ENCODE results near the gene GOLIM4.

The GOLIM4 gene

DNA sequence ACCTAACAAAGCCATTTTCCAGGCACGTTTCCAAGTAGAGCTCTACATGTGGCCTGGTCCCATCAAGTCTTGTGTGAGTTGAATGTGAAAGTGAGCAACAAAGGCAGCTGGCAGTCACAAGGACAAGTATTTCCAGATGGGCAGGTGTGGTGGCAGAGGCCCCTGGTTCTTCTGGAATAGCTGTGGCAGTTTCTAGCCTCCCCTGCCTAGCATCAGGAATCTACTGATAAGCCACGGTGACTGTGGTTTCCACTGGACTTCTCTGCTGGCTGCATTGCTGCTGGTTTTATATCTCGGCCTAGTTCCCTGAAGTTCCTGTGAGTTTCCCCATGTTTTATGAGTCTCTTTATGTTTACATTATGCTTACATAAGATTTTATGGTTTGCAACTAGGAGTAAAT, 117.7 kb downstream of the GOLIM4 start:
- no peak for DNase-seq

DNA sequence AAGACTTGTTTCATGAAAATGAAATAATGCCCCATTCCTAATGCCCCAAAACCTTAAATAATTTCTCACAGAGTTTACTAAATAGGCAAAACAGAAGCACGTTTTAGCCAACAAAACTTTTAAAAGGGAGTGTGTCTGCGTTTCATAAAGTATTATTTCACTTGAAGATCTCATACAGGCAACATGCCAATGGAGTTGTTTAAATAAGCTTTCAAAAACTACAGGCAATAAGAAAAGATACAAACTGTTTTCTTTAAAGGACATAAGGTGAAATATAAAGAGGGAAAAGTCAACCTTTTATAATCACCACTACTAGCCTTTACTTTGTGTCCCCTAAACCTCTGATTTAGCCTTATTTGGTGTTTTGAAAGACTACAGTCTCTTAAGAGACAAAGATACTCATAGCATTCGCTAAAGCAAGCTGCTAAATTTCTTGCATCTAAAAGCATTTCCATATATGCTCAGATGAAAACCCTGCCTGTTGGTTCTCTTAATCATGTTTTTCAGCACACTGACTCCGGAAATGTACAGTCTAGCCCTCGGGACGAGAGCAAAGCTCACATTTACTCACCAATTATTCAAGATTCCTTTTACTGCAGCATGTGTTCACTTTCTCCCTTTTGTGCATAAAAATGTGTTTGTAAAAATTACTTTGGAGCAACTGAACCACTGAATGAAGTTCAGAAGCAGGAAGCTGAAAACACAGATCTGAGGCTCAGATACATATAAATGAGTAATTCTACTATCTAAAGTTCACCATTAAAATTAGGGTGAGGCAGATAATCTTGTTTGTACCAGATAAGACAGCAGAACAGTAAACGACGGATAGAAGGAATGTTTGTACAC, 119.0 kb downstream of the GOLIM4 start:
- DNase-seq, result no peak

DNA sequence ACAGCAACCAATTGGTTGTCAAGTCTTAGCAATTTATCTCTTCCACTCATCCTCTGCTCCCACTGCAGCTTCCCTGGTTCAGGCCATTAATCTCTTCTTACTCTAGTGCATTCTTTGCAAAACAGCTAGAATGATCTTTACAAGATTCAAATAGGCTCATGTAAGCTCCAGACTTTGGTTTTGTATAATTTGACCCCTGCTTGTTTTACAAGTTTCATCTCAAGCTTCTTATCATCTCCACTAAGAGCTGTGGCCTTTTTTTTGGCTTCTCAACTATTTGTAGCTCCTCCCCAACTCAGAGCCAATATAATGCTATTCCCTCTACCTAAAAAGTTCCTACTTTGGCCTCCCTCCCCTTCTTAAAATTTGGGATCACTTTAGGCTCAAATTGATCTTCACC, 121.8 kb downstream of the GOLIM4 start:
- no peak for DNase-seq

DNA sequence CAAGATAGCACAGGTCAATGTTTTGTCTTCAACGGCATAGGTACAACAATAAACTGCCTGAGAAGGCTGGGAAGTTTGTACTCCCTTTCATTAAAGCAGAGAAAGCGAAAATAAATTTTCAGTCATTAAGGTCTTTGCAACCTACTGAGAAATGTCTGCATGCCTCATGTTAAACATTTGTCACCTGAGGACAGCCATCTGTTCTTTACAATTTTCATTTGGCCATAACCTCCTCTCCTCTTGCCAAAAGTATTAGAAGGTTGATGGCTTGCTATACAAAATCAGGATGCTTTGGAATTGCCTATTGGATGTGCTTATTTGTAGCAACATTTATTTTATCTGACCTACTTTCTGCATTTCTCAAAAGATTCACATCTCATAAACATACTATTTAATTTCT, 122.7 kb downstream of the GOLIM4 start:
- DNase-seq, result no peak

DNA sequence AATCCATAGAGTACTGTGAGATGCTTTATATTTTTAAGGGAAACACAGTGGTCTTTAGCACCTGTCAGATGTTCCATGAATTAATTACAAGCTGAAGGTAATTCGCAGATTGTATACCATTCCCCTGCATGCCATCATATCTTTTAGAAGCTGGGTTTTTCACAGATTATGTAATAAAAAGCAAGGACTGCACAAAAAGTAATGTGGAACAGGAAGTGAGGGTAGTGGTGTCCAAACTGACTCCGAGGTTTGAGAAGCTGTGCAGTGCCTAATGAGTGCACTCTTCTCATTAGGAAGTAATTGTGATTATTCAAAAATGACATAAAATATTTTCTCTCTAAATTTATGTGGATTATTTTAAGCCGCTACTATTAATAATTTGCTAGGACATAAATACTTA, 123.2 kb downstream of the GOLIM4 start:
- no peak for DNase-seq

DNA sequence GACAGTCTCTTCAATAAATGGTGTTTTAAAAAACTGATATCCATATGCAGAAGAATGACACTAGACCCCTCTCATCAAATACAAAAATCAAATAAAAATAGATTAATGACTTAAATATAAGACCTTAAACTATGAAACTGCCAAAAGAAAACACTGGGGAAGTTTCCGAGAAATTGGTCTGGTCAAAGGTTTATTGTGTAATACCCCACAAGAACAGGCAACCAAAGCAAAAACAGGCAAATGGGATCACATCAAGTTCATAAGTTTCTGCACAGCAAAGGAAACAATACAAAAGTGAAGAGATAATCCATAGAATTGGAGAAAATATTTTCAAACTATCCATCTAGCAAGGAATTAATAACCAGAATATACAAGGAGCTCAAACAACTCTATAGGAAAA, 126.2 kb downstream of the GOLIM4 start:
- no peak for DNase-seq

DNA sequence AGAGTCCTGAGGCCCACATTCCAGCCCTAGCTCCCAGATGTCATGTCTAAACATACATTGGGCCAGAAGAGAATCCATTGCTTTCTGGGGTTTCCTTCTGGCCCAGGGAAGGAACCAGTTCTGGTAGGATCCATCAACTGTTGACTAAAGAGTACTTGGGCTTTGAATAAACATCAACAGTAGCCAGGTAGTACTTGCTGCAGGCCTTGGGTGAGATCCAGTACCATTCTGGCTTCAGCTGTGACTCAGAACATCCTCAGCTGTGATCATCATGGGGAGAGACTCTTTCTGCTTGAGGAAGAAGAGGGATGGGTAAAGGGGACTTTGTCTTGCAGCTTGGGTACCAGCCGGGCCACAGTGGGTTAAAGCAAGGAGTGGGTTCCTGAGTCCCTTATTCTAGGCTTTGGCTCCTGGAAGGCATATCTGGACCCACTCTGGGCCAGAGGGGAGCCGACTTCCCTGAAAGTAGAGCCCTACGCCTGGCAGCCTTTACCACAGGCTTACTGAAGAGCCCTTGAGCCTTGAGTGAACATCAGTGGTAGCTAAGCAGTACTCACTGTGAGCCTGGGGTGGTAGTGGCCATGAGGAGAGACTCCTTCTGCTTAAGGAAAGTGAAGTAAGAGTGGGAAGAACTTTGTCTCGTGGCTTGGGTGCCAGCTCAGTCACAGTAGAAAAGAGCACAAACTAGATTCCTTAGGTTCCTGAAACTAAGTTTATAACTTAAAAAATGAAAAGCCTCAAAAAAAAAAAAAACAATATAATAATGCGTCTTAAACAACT, 128.3 kb downstream of the GOLIM4 start:
- DNase-seq, result no peak

Data from NCI-H2081 treated with DMSO at 0.1 percent for 48 hours (cell line).